ENCODE measurements around the gene LPIN1.

Gene LPIN1

GRCh38 chr2:11743366-11743765 lies 3.1 kb upstream of the LPIN1 start:
- DNase-seq (ENCODE audit: low read depth in 1 of 2, low spot score in 1 of 2) = no peak

- DNase-seq (ENCODE audit: low read depth in 1 of 2, low spot score in 1 of 2) = peak; percentile 52 to 77
Observed at GRCh38 chr2:11743846-11744553, 2.4 kb upstream of the LPIN1 start.

GRCh38 chr2:11744631-11745394 lies 1.6 kb upstream of the LPIN1 start:
- DNase-seq (ENCODE audit: low read depth in 1 of 2, low spot score in 1 of 2) = no peak

- no peak for DNase-seq (ENCODE audit: low read depth in 1 of 2, low spot score in 1 of 2)
Observed at GRCh38 chr2:11745613-11746375, 638 bp upstream of the LPIN1 start.

- DNase-seq (ENCODE audit: low read depth in 1 of 2, low spot score in 1 of 2) = no peak
Observed at GRCh38 chr2:11746807-11747459, 501 bp downstream of the LPIN1 start.

- no peak for DNase-seq (ENCODE audit: low read depth in 1 of 2, low spot score in 1 of 2)
Observed at GRCh38 chr2:11748018-11748860, 1.8 kb downstream of the LPIN1 start.

- DNase-seq (ENCODE audit: low read depth in 1 of 2, low spot score in 1 of 2) = no peak
Observed at GRCh38 chr2:11748861-11749645, 2.6 kb downstream of the LPIN1 start.

- DNase-seq (ENCODE audit: low read depth in 1 of 2, low spot score in 1 of 2) = no peak
Observed at GRCh38 chr2:11749646-11750349, 3.4 kb downstream of the LPIN1 start.

- peak in 1 of 2 donors; percentile 66 for DNase-seq (ENCODE audit: low read depth in 1 of 2, low spot score in 1 of 2)
Observed at GRCh38 chr2:11750422-11750821, 4.0 kb downstream of the LPIN1 start.

GRCh38 chr2:11750917-11751316 lies 4.5 kb downstream of the LPIN1 start:
- DNase-seq (ENCODE audit: low read depth in 1 of 2, low spot score in 1 of 2) = no peak

GRCh38 chr2:11752906-11753305 lies 6.5 kb downstream of the LPIN1 start:
- no peak for DNase-seq (ENCODE audit: low read depth in 1 of 2, low spot score in 1 of 2)

GRCh38 chr2:11753452-11753885 lies 7.0 kb downstream of the LPIN1 start:
- DNase-seq (ENCODE audit: low read depth in 1 of 2, low spot score in 1 of 2) = peak in 1 of 2 donors; percentile 36

GRCh38 chr2:11753886-11754699 lies 7.7 kb downstream of the LPIN1 start:
- DNase-seq (ENCODE audit: low read depth in 1 of 2, low spot score in 1 of 2) = peak; percentile 32 to 76

- DNase-seq (ENCODE audit: low read depth in 1 of 2, low spot score in 1 of 2) = no peak
Observed at GRCh38 chr2:11754700-11755015, 8.2 kb downstream of the LPIN1 start.

- no peak for DNase-seq (ENCODE audit: low read depth in 1 of 2, low spot score in 1 of 2)
Observed at GRCh38 chr2:11757101-11757500, 10.7 kb downstream of the LPIN1 start.

- no peak for DNase-seq (ENCODE audit: low read depth in 1 of 2, low spot score in 1 of 2)
Observed at GRCh38 chr2:11758187-11758586, 11.8 kb downstream of the LPIN1 start.

GRCh38 chr2:11758647-11759046 lies 12.2 kb downstream of the LPIN1 start:
- DNase-seq (ENCODE audit: low read depth in 1 of 2, low spot score in 1 of 2) = no peak

Data from activated CD4-positive, alpha-beta T cell treated with anti-CD3 and anti-CD28 coated beads, Interleukin-2, amount 50 U/mL, for 24 hours (primary cell).